ENCODE results near the gene CCDC8. TPM values are rescaled to one million over a fixed set of nuclear protein-coding genes. Genes with fewer than 3 reads are reported as not detected.

Gene CCDC8
- total and polyA plus RNA-seq, 2 of the 4 experiments (the other 2 are of a cell fraction) = 9.3 to 10.2 TPM

GRCh38 chr19:46411088-46411924 is 2.1 kb downstream of the CCDC8 start:
- no peak for DNase-seq
- Histone ChIP-seq H3K4me3 (ENCODE audit: insufficient read depth, low read depth, low read length) (peak overlapping the region; percentile 57), H2AK9ac (replicated peaks; ENCODE audit: low read depth, low read length, poor library complexity) (peak overlapping the region; percentile 66), H3K9me1 (ENCODE audit: insufficient read depth, low read length) (peaks cover 3% of the 10 kb centered on the region; the same call in 1 of the 2 replicates), H3K9me3 (ENCODE audit: control insufficient read depth, insufficient read depth, low read length) (no peaks in the 10 kb centered on the region), H3K36me3 (ENCODE audit: control insufficient read depth, insufficient read depth, low read length) (peaks cover 6% of the 10 kb centered on the region; the same call in 1 of the 2 replicates), H4K8ac (ENCODE audit: low read depth in 2 of 2, low read length in 2 of 2) (no peak overlapping the region), H4K91ac (ENCODE audit: insufficient read depth, low read depth, low read length) (no peak overlapping the region), H3K18ac (ENCODE audit: low read depth, low read length) (no peak overlapping the region), H2AK5ac (ENCODE audit: low read depth, low read length) (0 out of 2 replicates have a peak overlapping the region, but pooled peaks have one; percentile 13), H4K5ac (ENCODE audit: low read depth, low read length) (no peak overlapping the region), H2BK120ac (ENCODE audit: low read depth, low read length) (no peak overlapping the region), H3K27ac (ENCODE audit: insufficient read depth, low read length) (no peak overlapping the region), H2BK20ac (ENCODE audit: low read depth, low read length) (no peak overlapping the region), H4K20me1 (ENCODE audit: insufficient read depth, low read length) (peaks cover 7% of the 10 kb centered on the region), H3K9ac (ENCODE audit: low read depth, low read length) (peak overlapping the region; percentile 38; the same call in 1 of the 2 replicates), H2AFZ (replicated peaks; ENCODE audit: low read length, poor library complexity) (peak overlapping the region; percentile 94), H3K4me1 (ENCODE audit: control insufficient read depth, insufficient read depth, low read length) (peaks cover 18% of the 10 kb centered on the region), H2BK15ac (ENCODE audit: low read depth, low read length) (no peak overlapping the region), H3K27me3 (ENCODE audit: control insufficient read depth, insufficient read depth, low read length) (peaks cover 4% of the 10 kb centered on the region; the same call in 1 of the 2 replicates), H3K14ac (replicated peaks; ENCODE audit: low read depth, low read length) (peak overlapping the region; percentile 78), H3K79me1 (ENCODE audit: low read depth in 1 of 2, low read length in 2 of 2) (peaks cover 20 to 34% of the 10 kb centered on the region in 2 experiments; a peak in 3 of 4 replicates), H2BK5ac (ENCODE audit: low read depth, low read length, poor library complexity, severe bottlenecking) (no peak overlapping the region), H3K4ac (ENCODE audit: low read depth, low read length) (0 out of 2 replicates have a peak overlapping the region, but pooled peaks have one; percentile 38), H3K23ac (ENCODE audit: low read depth, low read length) (peak overlapping the region; percentile 3; the same call in 1 of the 2 replicates), H3K56ac (ENCODE audit: extremely low read depth, insufficient read depth, low read length) (no peak overlapping the region), H3K4me2 (ENCODE audit: low read depth, low read length) (peak overlapping the region; percentile 86)
- dilution Hi-C loops (cut with HindIII; ENCODE audit: low sequenced_read_pairs, unreplicated experiment) = no loop called here
- intact Hi-C loops (cut with micrococcal nuclease) = no loop called here
- no TSS peak for BruUV-seq (replicated peaks)
- TF ChIP-seq NFE2L2 (IDR thresholded peaks at IDR 0.05; ENCODE audit: low read depth, low read length) (no peak), CHD1 (IDR thresholded peaks at IDR 0.05; ENCODE audit: low read depth, low read length) (no peak), USF2 (IDR thresholded peaks at IDR 0.05; ENCODE audit: low read depth, low read length) (no peak), MXI1 (IDR thresholded peaks at IDR 0.05; ENCODE audit: borderline replicate concordance, low read depth, low read length) (no peak), ELK1 (IDR thresholded peaks at IDR 0.05; ENCODE audit: borderline replicate concordance, low read depth, low read length) (no peak), BHLHE40 (IDR thresholded peaks at IDR 0.05; ENCODE audit: low read depth, low read length) (no peak), MAFK (IDR thresholded peaks at IDR 0.05; ENCODE audit: low read depth, low read length) (no peak)
- in situ Hi-C loops (cut with MboI; ENCODE audit: low sequenced_read_pairs) = no loop called here
- ChIA-PET CTCF (no interaction called here), POLR2A (ENCODE audit: unreplicated experiment) (no interaction called here)
- 72% methylated on average over 10 of the region's 13 CpGs; no CpG with 5 or more reads in 1 of the 2 experiments for WGBS, 2 experiments (ENCODE audit: extremely low coverage in 2 of 2, insufficient read length in 1 of 2)
- ATAC-seq (ENCODE audit: low read depth) = no peak

Data from IMR-90 (cell line).